HG03469 (cell line): ENCODE measurements around the gene SLC35E4.
"Not testable (repeated sequence)": the region's sequence is repeated elsewhere in the genome, so short reads cannot be mapped to it uniquely, and the experiment has no call there.

Experiments
- ATAC-seq: cut with Tn5 transposase; IDR thresholded peaks from one replicate; pipeline ENCODE4 v1.9.1; 2021; ENCODE audit warnings: mild to moderate bottlenecking, moderate library complexity, moderate number of reproducible peaks; ENCODE audit not compliant: unreplicated experiment

The SLC35E4 gene, protein sequence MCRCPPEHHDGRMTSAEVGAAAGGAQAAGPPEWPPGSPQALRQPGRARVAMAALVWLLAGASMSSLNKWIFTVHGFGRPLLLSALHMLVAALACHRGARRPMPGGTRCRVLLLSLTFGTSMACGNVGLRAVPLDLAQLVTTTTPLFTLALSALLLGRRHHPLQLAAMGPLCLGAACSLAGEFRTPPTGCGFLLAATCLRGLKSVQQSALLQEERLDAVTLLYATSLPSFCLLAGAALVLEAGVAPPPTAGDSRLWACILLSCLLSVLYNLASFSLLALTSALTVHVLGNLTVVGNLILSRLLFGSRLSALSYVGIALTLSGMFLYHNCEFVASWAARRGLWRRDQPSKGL

GRCh38 chr22:30635273-30636225, at the start of gene SLC35E4:
TSS of gene SLC35E4 (plus strand) at chr22:30635781. CDS start at chr22:30636451, 670 bp downstream.
- peak; percentile 29 for ATAC-seq

- ATAC-seq = no peak
Observed at GRCh38 chr22:30586414-30586813, 49.2 kb upstream of the SLC35E4 start.

DNA sequence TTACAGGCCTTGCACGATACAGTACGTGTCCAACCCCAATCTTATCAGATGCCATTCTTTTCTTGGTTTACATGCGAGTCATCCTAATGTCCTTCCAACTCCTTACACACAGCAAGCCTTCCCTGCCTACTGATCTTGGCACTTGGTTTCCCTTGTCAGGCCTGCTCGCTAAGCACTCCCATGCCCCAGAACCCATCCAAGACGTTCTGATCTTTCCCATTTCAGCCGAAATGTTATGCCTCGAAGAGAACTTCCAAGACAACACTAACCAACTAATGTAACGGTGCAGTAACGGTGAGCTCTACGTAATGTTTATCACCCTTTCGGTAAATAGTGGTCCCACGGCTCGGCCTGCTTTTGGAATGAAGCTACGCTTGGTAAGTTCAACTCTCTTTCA, 44.4 kb upstream of the SLC35E4 start:
- no peak for ATAC-seq

GRCh38 chr22:30591588-30592359, 43.8 kb upstream of the SLC35E4 start, which contains the start of gene PES1:
TSS of gene PES1 (minus strand) at chr22:30591910. CDS start at chr22:30591833, 77 bp downstream.
- ATAC-seq = peak; percentile 88

- not testable (repeated sequence) for ATAC-seq
Observed at GRCh38 chr22:30592360-30592713, 43.2 kb upstream of the SLC35E4 start.

- no peak for ATAC-seq
Observed at GRCh38 chr22:30596199-30596598, 39.4 kb upstream of the SLC35E4 start.

DNA sequence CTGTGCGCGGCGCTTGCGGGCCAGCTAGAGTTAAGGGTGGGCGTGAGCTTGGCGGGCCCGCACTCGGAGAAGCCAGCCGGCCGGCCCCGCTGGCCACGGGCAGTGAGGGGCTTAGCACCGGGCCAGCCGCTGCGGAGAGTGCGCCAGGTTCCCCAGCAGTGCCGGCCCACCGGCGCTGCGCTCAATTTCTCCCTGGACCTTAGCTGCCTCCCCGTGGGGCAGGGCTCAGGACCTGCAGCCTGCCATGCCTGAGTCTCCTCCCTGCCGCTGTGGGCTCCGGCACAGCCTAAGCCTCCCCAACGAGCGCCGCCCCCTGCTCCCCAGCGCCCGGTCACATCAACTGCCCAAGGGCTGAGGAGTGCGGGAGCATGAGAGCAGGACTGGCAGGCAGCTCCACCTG, 38.7 kb upstream of the SLC35E4 start:
- no peak for ATAC-seq

DNA sequence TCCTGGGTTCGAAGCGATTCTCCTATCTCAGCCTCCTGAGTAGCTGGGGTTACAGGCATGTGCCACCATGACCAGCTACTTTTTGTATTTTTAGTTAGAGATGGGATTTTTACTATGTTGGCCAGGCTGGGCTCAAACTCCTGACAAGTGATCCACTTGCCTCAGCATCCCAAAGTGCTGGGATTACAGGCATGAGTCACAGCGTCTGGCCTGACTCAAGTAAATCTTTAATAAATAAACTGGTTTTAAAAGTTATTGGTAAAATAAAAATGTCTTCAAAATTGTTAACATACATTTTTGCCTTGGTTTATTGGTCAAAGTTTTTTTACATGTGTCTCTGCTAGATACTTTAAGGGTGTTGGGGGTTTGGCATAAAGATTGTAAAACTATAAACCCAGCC, 36.6 kb upstream of the SLC35E4 start:
- no peak for ATAC-seq

GRCh38 chr22:30600921-30601320, 34.7 kb upstream of the SLC35E4 start:
- no peak for ATAC-seq

GRCh38 chr22:30601464-30601863, 34.1 kb upstream of the SLC35E4 start:
- ATAC-seq = no peak

- no peak for ATAC-seq
Observed at GRCh38 chr22:30602049-30602448, 33.5 kb upstream of the SLC35E4 start.

GRCh38 chr22:30603801-30604200, 31.8 kb upstream of the SLC35E4 start:
- ATAC-seq = no peak

GRCh38 chr22:30604723-30605122, 30.9 kb upstream of the SLC35E4 start:
- ATAC-seq = no peak

DNA sequence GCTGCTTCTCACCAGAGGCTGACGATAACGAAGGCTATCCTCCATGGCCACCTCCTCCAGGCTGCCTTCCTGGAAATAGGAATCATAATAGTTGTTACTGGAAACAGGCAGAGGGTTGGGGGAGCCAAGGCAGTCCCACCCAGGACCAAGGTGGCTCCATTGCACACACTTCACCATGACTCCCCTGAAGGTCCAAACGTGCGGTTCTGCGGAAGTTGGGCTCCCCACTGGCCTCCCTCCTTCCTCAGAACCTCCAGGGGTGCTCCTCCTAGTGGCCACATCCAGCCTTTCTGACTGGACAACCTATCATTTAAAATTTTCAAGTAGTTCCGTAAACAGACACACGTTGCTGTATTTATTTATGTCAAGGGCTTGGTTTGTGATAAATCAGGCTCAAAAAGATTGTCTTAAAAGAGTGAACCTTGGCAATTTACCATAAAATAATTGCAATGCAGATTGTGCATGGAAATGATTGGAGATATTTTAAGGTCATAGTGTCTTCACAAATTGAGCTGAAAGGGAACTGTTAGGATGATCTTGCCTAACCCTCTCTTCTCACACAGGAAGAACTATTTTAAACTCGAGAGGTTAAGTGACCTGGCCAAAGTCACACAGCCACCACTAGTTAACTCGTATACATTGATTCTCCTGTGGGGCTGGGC, 30.0 kb upstream of the SLC35E4 start:
- no peak for ATAC-seq

GRCh38 chr22:30606455-30607299, 28.9 kb upstream of the SLC35E4 start, which contains the start of gene TCN2:
TSS of gene TCN2 (plus strand) at chr22:30607174. CDS start at chr22:30607332, 158 bp downstream.
- no peak for ATAC-seq

GRCh38 chr22:30607300-30607930, 28.2 kb upstream of the SLC35E4 start:
- ATAC-seq = no peak

DNA sequence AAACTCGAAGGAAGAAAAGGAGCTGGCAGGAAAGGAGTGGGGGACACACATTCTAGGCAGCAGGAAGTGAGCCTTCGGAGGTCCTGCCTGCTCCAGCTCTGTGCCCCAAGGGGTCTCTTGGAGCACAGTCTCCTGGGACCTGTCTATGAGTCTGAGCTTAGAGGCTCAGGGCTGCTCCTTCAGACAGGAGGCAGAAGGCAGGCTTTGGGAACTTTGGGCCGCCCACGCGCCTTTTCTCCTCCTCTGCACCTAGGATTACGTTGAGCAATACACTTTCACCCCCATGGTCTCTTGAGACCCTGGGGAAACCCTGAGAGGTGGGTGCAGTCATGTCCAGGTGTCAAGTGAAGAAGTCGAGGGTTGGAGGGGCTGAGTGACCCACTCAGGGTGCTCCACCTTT, 27.6 kb upstream of the SLC35E4 start:
- ATAC-seq = no peak

DNA sequence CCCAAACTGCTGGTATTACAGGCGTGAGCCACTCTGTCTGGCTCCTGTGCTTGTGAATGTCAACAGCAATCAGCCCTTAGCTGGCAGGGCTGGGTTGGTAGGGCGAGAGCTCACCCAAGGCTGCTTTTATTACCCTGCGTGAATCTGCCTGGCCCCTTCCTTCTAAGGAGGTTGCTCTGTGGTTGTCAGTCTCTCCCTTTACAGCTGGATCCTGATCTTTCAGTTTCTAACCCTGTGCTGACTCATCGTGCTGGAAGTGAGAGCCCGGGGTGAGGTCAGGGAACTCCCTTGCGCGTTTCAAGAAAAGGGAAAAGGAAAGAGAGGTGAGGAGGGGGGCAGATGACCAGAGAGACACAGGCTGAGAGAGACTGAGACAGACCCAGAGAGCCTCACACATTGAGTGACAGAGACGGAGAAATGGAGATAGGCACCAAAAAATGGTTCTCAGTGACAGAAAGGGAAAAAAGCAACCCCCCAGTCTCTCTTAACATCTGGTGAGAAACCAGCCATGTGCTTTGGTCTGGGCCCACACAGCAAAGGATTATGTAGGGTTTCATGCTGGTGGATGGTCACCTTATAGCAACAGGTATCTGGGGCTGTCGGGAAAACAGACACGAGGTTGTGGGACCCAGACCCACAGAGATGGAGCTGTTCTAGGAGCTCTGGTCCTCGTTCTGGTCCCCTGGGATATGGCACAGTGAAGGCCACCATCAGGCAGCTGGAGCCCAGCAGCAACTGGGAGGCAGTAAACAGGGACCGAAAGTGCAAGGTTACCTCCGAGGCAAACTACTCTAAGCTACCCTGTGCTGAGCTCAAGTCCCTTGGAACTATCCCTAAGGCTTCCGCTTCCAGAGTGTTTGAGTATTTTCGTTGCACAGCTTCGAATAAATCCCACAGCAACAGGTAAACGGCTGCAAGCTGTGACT, 26.1 kb upstream of the SLC35E4 start:
- ATAC-seq = no peak
